Nephron (organoid): Measurements from ENCODE around the gene GALNT18.

Source experiments
- H3K27ac Mint-ChIP-seq, 3 experiments: 2 replicates each; pipeline ENCODE4 v1.8.0; 2020; ENCODE audit warnings: mixed read lengths in 3 of 3, mild to moderate bottlenecking in 2 of 3, moderate library complexity in 1 of 3
- H3K27me3 Mint-ChIP-seq: 2 replicates; pipeline ENCODE4 v1.8.0; 2021; ENCODE audit warnings: low read depth, mild to moderate bottlenecking, moderate library complexity, mixed read lengths
- H3K36me3 Mint-ChIP-seq: 2 replicates; pipeline ENCODE4 v1.8.0; 2020; ENCODE audit warnings: low read depth, mixed read lengths
- H3K4me1 Mint-ChIP-seq: 2 replicates; pipeline ENCODE4 v1.8.0; 2020; ENCODE audit warnings: mixed read lengths
- H3K4me3 Mint-ChIP-seq, 3 experiments: 2 replicates each; pipeline ENCODE4 v1.8.0; 2020; ENCODE audit warnings: mild to moderate bottlenecking in 3 of 3, mixed read lengths in 3 of 3, moderate library complexity in 2 of 3
- H3K9me3 Mint-ChIP-seq: 2 replicates; pipeline ENCODE4 v1.8.0; 2020; ENCODE audit warnings: mixed read lengths
- TF ChIP-seq, protein P1 (sequence below), 3 experiments: fragments of 200-600 bp; sonication (generic); IDR thresholded peaks; one replicate each; pipeline ENCODE4 v1.5.0; 2021; ENCODE audit warnings: antibody characterized with exemption in 3 of 3; ENCODE audit not compliant: unreplicated experiment in 3 of 3

GALNT18 gene

DNA sequence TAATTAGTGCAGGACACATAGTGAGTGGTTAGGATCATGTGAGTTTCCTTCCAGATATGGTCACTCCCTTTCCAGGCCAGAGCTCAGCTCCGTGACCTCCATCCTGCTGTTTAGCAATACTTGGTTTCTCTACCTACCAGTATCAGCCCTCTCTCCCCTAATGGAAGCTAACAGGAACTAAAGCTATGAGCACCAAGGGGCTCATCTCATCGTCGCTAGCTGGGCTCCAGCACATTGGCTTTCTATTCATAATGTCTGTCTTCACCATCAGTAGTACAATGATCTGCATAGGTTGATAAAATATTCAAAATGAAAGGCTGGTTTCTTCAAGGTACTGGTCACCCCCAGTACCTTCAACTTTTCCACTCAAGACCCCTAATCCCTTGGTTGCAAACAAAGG is 2.4 kb upstream of the GALNT18 start:
- peaks cover 10% of the 10 kb centered on the region for H3K4me1 Mint-ChIP-seq
- peak overlapping the region in 1 of 3 experiments; percentile 22 for H3K4me3 Mint-ChIP-seq
- H3K27me3 Mint-ChIP-seq = peaks cover 38% of the 10 kb centered on the region
- TF ChIP-seq, protein P1, sequence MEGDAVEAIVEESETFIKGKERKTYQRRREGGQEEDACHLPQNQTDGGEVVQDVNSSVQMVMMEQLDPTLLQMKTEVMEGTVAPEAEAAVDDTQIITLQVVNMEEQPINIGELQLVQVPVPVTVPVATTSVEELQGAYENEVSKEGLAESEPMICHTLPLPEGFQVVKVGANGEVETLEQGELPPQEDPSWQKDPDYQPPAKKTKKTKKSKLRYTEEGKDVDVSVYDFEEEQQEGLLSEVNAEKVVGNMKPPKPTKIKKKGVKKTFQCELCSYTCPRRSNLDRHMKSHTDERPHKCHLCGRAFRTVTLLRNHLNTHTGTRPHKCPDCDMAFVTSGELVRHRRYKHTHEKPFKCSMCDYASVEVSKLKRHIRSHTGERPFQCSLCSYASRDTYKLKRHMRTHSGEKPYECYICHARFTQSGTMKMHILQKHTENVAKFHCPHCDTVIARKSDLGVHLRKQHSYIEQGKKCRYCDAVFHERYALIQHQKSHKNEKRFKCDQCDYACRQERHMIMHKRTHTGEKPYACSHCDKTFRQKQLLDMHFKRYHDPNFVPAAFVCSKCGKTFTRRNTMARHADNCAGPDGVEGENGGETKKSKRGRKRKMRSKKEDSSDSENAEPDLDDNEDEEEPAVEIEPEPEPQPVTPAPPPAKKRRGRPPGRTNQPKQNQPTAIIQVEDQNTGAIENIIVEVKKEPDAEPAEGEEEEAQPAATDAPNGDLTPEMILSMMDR (IDR thresholded peaks at IDR 0.05; ENCODE audit: unreplicated experiment in 3 of 3) = no peak
- no peaks in the 10 kb centered on the region for H3K36me3 Mint-ChIP-seq
- no peak overlapping the region for H3K27ac Mint-ChIP-seq
- no peaks in the 10 kb centered on the region for H3K9me3 Mint-ChIP-seq

DNA sequence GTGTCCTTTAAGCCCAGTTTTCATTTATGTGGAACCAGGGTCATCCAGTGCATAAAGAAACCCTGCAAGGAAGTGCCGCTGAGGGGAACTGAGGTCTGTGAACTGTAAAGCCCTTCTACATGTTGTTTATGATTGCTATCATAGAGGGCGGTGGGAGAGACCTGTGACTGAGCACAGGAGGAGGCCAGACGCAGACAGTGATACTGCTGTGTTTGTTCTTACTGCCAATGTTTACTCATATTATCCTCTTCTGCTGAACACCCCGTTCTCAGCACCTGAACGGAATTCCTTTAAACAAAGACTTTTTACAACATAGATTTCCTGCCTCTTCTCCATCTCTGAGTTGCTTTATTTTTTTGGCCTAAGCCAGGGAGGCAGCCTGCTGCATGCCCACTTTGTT is 967 bp upstream of the GALNT18 start:
- Mint-ChIP-seq H3K27ac (no peak overlapping the region), H3K4me1 (peaks cover 18% of the 10 kb centered on the region), H3K9me3 (no peaks in the 10 kb centered on the region), H3K4me3 (peak overlapping the region; percentile 63 to 72 (median 72)), H3K27me3 (peaks cover 41% of the 10 kb centered on the region), H3K36me3 (no peaks in the 10 kb centered on the region)
- TF ChIP-seq, protein P1 (IDR thresholded peaks at IDR 0.05; ENCODE audit: unreplicated experiment in 3 of 3) = no peak

DNA sequence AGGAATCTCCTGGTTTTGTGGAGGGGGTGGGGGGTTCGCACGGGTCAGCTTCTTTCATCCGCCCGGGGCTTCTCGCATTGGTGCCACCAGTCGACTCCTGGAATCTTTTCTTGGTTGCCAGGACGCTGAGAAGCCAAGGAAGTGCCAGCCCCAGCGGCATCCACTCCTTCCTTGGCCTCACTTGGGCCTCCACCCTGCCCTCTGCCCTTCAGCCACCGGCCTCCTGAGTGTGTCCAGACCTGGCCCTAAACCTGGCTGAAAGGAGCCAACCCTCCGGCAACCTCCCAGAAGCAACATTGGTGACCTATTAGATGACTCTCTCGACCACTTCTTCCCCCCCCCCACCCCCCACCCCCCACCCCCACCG is 518 bp upstream of the GALNT18 start:
- no peak overlapping the region for H3K27ac Mint-ChIP-seq
- H3K27me3 Mint-ChIP-seq = peaks cover 40% of the 10 kb centered on the region
- H3K9me3 Mint-ChIP-seq = no peaks in the 10 kb centered on the region
- H3K36me3 Mint-ChIP-seq = no peaks in the 10 kb centered on the region
- H3K4me3 Mint-ChIP-seq = peak overlapping the region; percentile 42 to 91 (median 72)
- peaks cover 20% of the 10 kb centered on the region for H3K4me1 Mint-ChIP-seq
- TF ChIP-seq, protein P1 (IDR thresholded peaks at IDR 0.05; ENCODE audit: unreplicated experiment in 3 of 3) = peak in 1 of 3 experiments; percentile 2

DNA sequence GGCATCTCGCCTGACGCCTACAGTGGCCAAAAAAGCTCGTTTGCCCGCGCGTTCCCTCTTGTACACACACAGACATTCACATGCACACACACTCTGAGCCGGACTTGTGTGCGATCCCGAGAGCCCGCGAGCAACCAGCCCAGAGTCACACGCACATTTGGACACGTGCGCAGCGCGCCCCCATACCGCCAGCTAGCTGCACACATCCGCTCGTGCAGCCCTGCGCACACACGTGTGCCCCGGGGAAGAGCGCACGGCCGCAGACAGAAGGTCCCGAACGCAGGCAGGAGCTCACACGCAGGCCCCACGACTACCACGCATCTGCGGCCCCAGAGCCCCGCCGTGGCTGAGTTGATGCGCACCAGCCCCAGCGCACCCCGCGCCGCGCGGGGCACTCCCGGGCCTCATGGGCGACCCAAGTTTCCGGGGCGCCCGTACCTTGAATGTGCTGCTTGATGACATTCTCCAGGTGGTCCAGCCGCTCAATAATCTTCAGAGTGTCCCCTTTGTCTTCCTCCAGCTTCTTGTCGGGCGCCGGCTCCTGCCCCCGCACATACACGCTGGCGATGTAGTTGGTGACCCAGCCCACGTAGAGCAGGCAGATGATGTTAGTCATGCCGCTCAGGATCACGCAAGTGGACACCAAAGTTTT is 758 bp downstream of the GALNT18 start:
- Mint-ChIP-seq H3K4me1 (peaks cover 21% of the 10 kb centered on the region), H3K9me3 (no peaks in the 10 kb centered on the region), H3K36me3 (no peaks in the 10 kb centered on the region), H3K27ac (no peak overlapping the region), H3K27me3 (peaks cover 38% of the 10 kb centered on the region), H3K4me3 (peak overlapping the region; percentile 87 to 92 (median 91))
- TF ChIP-seq, protein P1 (IDR thresholded peaks at IDR 0.05; ENCODE audit: unreplicated experiment in 3 of 3) = no peak

DNA sequence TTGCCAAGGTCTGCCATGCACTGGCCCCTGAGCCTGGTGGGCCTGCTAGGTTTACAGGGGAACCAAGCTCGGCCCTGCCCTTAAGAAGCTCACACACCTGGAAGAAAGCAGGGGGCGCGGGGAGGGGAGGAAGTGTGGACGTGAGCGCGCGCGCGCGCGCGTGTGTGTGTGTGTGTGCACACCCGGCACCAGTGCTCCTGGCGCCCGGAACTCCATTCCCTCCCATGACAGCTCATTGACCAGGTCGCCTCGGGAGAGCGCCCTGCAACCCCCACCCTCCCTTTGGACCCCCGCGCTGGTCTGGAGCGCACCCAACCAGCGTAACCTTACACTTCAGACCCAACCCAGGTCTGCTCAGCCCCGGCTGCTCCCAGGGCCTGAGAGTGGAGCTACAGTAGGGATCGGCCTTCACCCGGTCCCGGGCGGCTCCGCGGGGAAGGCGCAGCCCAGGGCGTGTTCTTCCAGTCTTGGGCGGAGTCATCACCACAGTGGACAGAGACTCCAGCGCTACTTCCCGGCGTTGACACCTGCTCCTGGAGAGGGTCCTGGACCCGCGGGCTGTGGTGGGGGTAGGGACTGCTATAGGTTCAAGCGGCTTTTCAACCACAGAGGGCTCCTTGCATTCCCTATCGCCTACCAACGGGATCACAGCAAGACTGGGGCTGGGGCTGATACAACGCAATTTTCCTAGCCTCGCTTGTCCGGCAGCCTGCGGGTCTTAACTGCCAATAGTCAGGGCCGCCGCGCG is 1.5 kb downstream of the GALNT18 start:
- TF ChIP-seq, protein P1 (IDR thresholded peaks at IDR 0.05; ENCODE audit: unreplicated experiment in 3 of 3) = no peak
- Mint-ChIP-seq H3K27ac (no peak overlapping the region), H3K9me3 (no peaks in the 10 kb centered on the region), H3K4me1 (peaks cover 25% of the 10 kb centered on the region), H3K36me3 (no peaks in the 10 kb centered on the region), H3K4me3 (peak overlapping the region; percentile 87 to 92 (median 91)), H3K27me3 (peaks cover 38% of the 10 kb centered on the region)
